Neural cell (in vitro differentiated cells): ENCODE data around the gene PPP4R3B.

ENCODE experiments used
- EP300 ChIP-seq: fragments of 450-650 bp; conservative IDR thresholded peaks from 2 replicates; pipeline ENCODE4 v1.6.1; 2014; ENCODE audit warnings: antibody characterized with exemption, mild to moderate bottlenecking, moderate library complexity; ENCODE audit not compliant: poor library complexity, severe bottlenecking
- RAD21 ChIP-seq: fragments of 450-650 bp; conservative IDR thresholded peaks from 2 replicates; pipeline ENCODE4 v1.6.1; 2014; ENCODE audit warnings: antibody characterized with exemption, mild to moderate bottlenecking, moderate library complexity

DNA sequence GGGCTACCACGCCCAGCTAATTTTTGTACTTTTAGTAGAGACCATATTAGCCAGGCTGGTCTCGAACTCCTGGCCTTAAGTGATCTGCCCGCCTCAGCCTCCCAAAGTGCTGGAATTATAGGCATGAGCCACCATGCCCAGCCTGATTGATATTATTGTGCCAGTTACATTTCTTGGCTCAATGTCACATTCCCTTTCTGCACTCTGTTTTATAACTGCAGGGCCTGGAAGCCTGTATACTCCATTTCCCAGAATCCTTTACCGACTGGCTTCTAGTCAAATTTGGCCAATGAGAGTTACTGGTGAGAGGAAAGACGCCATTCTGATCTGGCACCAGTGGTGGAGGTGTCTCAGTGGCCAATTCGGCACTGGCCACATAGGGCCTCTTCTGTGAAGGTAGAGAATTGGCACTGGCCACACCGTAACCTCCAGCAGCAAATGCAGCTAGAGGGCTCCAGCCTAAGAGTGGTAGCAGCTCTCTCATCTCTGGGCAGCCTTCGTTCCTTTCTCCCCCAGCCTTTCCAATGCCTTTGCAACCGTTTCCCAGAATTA lies 114.8 kb downstream of the PPP4R3B start:
- TF ChIP-seq EP300: no peak
- TF ChIP-seq RAD21: no peak
